Muscle layer of colon (tissue), 2 donors: Measurements from ENCODE around the gene SV2C.
"Not testable (repeated sequence)": the region's sequence is repeated elsewhere in the genome, so short reads cannot be mapped to it uniquely, and the experiment has no call there.

Experiments
- H3K27ac ChIP-seq: one replicate; pipeline ENCODE4 v1.7.0; 2013; ENCODE audit warnings: low read depth, mild to moderate bottlenecking, low read length, moderate library complexity
- H3K27me3 ChIP-seq, 2 donors: one replicate each; pipeline ENCODE4 v1.7.0; 2013; ENCODE audit warnings: low read length in 2 of 2, mild to moderate bottlenecking in 2 of 2; ENCODE audit not compliant: insufficient read depth in 2 of 2, control insufficient read depth in 1 of 2
- H3K36me3 ChIP-seq: one replicate; pipeline ENCODE4 v1.7.0; 2013; ENCODE audit warnings: mild to moderate bottlenecking, low read length; ENCODE audit not compliant: insufficient read depth
- H3K4me1 ChIP-seq: one replicate; pipeline ENCODE4 v1.7.0; 2013; ENCODE audit warnings: mild to moderate bottlenecking, low read length; ENCODE audit not compliant: insufficient read depth
- H3K4me3 ChIP-seq, 2 donors: one replicate each; pipeline ENCODE4 v1.7.0; 2013; ENCODE audit warnings: low read length in 2 of 2, low read depth in 1 of 2, mild to moderate bottlenecking in 1 of 2, moderate library complexity in 1 of 2
- H3K9ac ChIP-seq: one replicate; pipeline ENCODE4 v1.7.0; 2013; ENCODE audit warnings: low read length
- H3K9me3 ChIP-seq: one replicate; pipeline ENCODE4 v1.7.0; 2013; ENCODE audit warnings: mild to moderate bottlenecking, low read length
- donor health status: abdominal sarcoma.
- donor health status: Adenocarcinoma of cecum.

The SV2C gene

DNA sequence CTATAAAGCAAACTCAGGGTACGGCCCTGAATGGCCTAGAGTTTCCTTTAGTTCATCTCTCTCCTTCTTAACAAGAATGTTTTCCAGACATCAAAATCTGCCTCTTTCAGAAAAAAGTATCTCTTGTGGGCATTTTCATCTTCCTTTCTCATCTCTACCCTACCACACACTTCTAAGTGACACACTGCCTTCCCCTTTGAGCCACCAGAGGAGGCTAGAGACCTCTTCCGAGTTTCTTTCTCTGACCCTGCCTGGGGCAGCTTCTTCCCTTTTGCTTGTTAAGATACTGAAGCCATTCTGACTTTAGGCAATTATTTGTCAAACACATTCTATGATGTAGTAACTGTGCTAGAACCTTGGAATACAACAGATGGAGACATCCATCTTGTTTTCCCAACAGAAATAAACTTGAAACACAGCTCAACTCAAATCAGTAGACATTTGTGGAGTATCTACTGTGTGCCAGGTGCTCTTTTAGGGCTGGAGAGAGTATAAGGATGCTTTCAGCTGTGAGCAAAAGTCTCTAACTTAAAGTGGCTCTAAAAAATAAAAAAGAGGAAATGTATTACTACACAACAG lies 8.6 kb upstream of the SV2C start:
- Histone ChIP-seq H3K4me1 (no peaks in the 10 kb centered on the region), H3K9ac (no peak overlapping the region), H3K36me3 (no peaks in the 10 kb centered on the region), H3K27me3 (peaks cover 0 to 3% of the 10 kb centered on the region in 2 donors), H3K27ac (no peak overlapping the region), H3K9me3 (no peaks in the 10 kb centered on the region), H3K4me3 (no peak overlapping the region)

DNA sequence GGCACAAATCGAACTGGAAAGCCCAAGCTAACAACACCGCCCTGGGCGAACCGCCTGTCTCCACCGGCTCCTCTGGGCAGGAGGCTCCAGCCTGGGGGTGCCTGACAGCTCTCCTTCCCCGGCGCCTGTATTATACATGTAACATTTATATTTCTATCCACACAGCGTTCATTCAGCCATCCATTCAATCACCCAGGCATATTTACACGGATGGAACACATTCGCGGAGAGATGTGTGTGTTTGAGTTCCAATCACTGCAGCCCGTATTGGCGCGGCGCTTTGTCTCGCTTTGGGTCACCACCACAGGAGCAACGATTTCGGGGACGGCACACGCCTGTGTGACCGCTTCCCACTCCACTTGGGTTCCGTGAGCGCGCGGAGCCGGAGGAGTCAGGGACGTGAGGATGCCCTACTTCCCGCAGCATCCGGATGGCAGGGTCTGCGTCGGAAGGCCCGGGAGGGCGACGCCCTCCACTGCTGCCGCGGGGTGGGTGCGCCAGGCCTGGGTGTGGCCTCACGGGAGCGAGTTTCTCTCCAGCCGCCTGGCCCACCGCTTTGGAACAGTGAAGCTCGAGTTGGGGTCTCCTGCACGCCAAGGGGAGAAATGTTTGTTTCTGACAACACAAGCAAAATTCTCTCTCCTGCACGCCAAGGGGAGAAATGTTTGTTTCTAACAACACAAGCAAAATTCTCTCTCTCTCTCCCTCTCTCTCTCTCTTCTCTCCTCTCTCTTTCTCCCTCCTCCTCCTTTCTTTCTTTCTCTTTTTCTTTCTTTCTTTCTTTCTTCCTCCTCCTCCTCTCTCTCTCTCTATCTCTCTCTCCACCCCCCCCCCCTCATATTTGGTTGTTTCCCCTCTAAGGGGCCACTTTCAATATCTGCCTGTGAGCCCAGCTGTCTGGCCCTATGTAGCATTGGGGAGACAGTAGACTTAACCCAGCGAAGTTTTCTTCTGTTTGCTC lies 1.1 kb upstream of the SV2C start:
- Histone ChIP-seq H3K4me3 (no peak overlapping the region), H3K9me3 (no peaks in the 10 kb centered on the region), H3K36me3 (no peaks in the 10 kb centered on the region), H3K4me1 (no peaks in the 10 kb centered on the region), H3K27me3 (peaks cover 18 to 28% of the 10 kb centered on the region in 2 donors), H3K9ac (no peak overlapping the region), H3K27ac (no peak overlapping the region)

DNA sequence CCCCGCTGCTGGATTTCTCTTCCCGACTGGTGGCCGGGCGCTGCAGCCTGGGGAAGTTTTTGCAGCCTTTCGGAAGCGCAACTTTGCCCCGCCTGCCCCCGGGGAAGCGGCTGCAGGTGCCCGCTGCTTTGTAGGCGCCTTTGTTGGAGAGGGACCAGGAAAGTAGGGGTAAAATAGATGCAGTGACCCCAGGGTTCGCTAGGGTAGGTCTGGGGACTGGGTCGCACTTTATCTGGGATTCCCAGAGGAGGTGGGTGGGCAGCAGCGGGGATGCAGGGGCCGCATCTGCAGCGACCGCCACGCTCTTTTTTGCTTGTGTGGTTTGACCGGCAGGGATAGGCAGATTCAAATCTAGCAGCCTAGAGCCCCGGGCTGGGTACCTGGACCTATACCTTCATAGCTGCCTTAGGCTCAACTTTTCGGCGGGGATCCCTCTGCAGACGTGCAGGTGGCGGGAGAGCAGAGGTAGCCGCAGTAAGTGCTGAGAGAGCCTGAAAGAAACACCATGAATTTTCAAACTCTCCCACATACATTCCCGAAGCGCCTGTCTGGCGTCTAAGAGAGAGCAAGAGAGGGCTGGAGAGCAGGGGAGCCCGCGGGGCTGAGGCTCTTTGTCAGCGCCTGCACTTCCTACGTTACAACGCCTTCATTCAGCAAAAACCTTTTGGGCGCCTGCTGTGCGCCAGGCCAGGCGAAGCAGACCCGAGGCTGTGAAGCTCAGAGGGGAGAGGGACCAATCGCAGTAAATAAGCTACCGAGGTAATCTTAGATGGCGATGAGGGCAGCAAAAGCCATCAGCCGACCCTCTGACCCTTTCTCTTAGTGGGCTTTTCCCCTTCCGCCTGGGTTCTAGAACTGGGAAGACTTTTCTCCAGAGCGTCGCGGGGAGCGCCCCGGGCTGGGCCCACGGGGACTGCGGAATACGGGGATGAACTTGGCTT lies 642 bp downstream of the SV2C start:
- Histone ChIP-seq H3K36me3 (no peaks in the 10 kb centered on the region), H3K27ac (no peak overlapping the region), H3K27me3 (peaks cover 18 to 28% of the 10 kb centered on the region in 2 donors), H3K4me1 (no peaks in the 10 kb centered on the region), H3K4me3 (no peak overlapping the region), H3K9me3 (no peaks in the 10 kb centered on the region), H3K9ac (no peak overlapping the region)

DNA sequence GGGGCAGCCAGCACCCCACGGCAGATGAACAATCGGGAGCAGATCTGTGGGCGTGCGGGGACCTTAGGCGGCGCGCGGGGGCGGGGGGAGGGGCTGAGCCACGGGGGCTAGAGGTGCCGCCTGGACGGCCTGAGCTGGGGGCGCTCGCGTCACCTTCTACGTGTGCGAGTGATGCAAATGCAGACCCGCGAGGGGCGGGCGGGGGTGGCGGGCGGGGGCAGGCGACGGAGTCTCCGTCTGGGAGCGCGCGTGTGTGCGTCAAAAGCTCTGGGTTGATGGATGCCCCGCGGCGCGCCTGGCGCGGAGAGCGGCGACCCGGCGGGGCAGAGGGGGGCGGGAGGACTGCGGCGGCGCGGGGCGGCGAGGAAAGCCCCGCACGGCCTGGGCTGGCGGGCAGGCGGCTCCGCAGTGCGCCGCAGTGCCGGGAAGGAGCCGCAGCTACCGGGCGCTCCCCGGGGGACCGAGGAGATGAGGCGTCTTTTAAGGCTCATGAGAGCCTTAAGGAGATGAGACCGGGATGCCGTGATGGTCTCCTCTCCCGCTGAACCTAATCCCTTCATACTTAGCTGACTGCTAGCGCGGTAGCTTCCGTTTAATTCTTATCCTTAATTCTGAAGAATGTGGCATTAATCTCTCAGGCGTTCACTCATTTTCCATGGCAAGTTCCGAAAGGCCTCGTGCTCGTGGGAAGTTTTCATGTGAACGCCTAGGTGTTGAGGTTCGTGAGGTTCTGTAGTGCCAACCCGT lies 1.5 kb downstream of the SV2C start:
- no peaks in the 10 kb centered on the region for H3K36me3 ChIP-seq
- H3K27ac ChIP-seq = no peak overlapping the region
- no peaks in the 10 kb centered on the region for H3K9me3 ChIP-seq
- no peak overlapping the region for H3K9ac ChIP-seq
- H3K27me3 ChIP-seq = peaks cover 18 to 28% of the 10 kb centered on the region in 2 donors
- no peaks in the 10 kb centered on the region for H3K4me1 ChIP-seq
- no peak overlapping the region for H3K4me3 ChIP-seq

DNA sequence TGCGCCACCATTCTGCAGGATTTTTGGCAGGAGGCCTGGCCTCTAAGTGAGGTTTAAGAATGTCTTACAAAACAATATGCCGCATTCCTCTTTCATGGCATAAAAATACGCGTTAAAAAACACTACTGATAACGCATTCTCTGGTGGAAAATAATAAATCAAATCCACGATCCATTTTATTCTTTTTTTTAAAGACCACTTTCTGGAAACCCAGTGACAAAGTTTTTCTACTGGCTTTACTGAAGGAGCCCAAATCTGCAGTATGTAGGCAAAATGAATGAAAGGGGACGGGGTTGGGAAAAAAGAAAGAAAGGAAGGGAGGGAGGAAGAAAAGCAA lies 2.0 kb downstream of the SV2C start:
- H3K27ac ChIP-seq = no peak overlapping the region
- H3K4me1 ChIP-seq = no peaks in the 10 kb centered on the region
- peaks cover 18 to 28% of the 10 kb centered on the region in 2 donors for H3K27me3 ChIP-seq
- H3K9me3 ChIP-seq = no peaks in the 10 kb centered on the region
- H3K9ac ChIP-seq = no peak overlapping the region
- H3K4me3 ChIP-seq = no peak overlapping the region
- no peaks in the 10 kb centered on the region for H3K36me3 ChIP-seq

DNA sequence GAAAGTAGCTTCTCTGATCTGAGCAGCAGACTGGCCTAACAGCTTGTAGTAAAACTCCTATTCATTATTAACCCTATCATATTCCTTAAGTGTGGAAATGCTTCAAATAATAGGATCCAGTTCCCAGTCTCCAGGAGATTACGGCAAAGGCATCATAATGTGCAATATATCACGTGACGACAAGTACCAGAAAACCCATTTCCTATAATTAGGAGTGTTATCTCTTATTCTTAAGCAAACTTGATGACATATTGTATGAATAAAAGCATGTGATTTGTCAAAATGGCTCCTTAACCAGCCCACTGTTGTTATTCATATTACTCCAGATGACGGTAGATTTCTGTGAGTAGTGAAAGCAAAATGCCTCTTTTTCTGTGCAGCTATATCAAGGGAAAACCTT lies 2.9 kb downstream of the SV2C start:
- no peaks in the 10 kb centered on the region for H3K4me1 ChIP-seq
- no peaks in the 10 kb centered on the region for H3K9me3 ChIP-seq
- peaks cover 18 to 28% of the 10 kb centered on the region in 2 donors for H3K27me3 ChIP-seq
- H3K36me3 ChIP-seq = no peaks in the 10 kb centered on the region
- H3K9ac ChIP-seq = no peak overlapping the region
- H3K4me3 ChIP-seq = no peak overlapping the region
- H3K27ac ChIP-seq = no peak overlapping the region

DNA sequence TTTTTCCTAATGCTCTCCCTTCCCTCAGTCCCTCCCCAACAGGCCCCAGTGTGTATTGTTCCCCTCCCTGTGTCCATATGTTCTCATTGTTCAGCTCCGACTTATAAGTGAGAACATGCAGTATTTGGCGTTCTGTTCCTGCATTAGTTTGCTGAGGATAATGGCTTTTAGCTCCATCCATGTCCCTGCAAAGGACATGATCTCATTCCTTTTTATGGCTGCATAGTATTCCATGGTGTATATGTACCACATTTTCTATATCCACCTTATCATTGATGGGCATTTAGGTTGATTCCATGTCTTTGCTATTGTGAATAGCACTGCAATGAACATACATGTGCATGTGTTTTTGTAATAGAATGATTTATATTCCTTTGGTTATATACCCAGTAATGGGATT lies 6.0 kb downstream of the SV2C start:
- H3K4me3 ChIP-seq = not testable (repeated sequence)
- peaks cover 2 to 18% of the 10 kb centered on the region in 2 donors for H3K27me3 ChIP-seq

DNA sequence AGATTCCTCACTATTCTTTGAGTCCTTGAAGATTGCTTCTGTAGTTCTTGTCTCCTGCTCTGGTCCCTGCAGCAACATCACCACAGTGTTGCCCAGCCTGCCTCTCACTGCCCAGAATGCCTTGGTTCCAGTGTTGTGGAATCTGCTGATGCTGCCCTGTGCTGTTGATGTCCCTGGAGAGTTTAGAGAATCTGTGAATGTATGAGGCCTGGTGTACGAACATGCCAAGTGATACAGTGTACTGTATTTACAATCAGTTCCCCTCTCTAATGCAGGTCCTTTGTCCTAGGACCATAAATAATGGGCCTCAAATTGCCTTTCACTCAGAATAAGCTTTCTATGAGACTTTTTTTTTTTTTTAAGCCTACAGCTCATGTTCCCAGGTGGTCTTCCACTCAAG lies 8.2 kb downstream of the SV2C start:
- no peaks in the 10 kb centered on the region for H3K9me3 ChIP-seq
- H3K4me3 ChIP-seq = no peak overlapping the region
- H3K36me3 ChIP-seq = no peaks in the 10 kb centered on the region
- no peak overlapping the region for H3K9ac ChIP-seq
- peaks cover 0 to 2% of the 10 kb centered on the region in 2 donors for H3K27me3 ChIP-seq
- H3K4me1 ChIP-seq = no peaks in the 10 kb centered on the region
- no peak overlapping the region for H3K27ac ChIP-seq

More for the DNA sequence above, 6.0 kb downstream of the SV2C start:
- H3K9ac ChIP-seq, H3K9me3 ChIP-seq, H3K4me1 ChIP-seq, H3K27ac ChIP-seq, H3K36me3 ChIP-seq: not testable (repeated sequence)

DNA sequence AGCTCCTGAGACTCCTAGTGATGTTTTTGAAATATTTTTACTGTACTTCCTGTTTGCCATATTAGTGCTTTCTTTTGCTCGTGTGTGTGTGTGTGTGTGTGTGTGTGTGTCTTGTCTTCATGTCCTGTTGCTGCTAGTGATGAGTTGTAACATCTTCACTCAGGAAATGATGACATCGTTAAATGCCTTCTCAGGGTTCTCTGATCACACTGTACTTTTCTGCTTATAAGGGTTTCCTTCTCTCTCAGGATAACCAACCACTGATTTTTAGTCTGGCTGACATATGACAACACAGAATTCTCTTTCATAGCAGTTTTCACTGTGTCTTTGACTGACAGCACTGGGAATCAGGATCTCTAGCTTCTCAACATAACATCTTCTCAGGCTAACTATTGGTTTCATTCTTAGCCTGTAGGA lies 16.1 kb downstream of the SV2C start:
- H3K9me3 ChIP-seq = no peaks in the 10 kb centered on the region
- no peaks in the 10 kb centered on the region for H3K4me1 ChIP-seq
- no peak overlapping the region for H3K9ac ChIP-seq
- H3K4me3 ChIP-seq = no peak overlapping the region
- H3K36me3 ChIP-seq = no peaks in the 10 kb centered on the region
- no peaks in the 10 kb centered on the region for H3K27me3 ChIP-seq
- no peak overlapping the region for H3K27ac ChIP-seq

DNA sequence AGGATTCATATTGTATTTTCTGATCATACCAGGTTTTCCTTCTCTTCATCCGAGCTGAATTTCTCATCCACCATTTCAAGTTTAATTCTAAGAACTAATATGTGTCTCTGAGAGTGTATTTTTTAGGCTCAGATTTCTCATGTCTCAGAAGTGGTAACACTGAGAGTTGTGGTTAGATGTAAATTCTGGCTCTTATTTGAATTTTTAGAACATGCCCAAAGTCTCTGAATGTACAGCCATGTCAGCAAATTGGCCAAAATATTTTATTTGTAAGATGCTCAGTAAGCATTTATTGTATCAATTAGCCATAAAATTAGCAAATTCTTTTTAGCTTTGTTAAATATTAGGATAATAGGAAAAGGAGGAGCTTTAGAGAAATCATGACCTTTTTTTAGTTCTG lies 16.6 kb downstream of the SV2C start:
- H3K36me3 ChIP-seq = no peaks in the 10 kb centered on the region

DNA sequence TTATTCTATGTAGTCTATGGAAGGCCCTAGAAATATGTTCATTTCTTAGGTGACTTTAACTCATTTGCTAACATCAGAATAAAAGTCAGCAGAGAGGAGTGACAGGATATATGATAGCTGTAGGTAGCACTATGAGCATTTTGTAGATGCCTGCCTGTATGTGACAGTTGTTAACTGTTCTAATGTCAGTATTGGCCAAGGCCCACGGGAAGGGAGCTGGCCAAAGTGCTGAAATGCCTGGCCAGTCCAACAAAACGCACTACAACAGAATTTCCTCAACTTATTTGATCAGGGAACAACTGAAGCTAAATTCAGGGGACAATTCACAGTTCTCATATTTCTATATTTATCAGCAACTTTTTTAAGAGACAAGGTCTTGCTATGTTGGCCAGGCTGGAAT lies 20.8 kb downstream of the SV2C start:
- Histone ChIP-seq H3K9me3 (no peaks in the 10 kb centered on the region), H3K27ac (no peak overlapping the region), H3K9ac (no peak overlapping the region), H3K27me3 (no peaks in the 10 kb centered on the region), H3K36me3 (no peaks in the 10 kb centered on the region), H3K4me1 (no peaks in the 10 kb centered on the region), H3K4me3 (no peak overlapping the region)

More for the DNA sequence above, 16.6 kb downstream of the SV2C start:
- no peak overlapping the region for H3K4me3 ChIP-seq
- no peaks in the 10 kb centered on the region for H3K27me3 ChIP-seq
- H3K9me3 ChIP-seq = no peaks in the 10 kb centered on the region
- H3K4me1 ChIP-seq = no peaks in the 10 kb centered on the region
- H3K27ac ChIP-seq = no peak overlapping the region
- H3K9ac ChIP-seq = no peak overlapping the region
